ENCODE data around the gene PRKCE.

GRCh38 chr2:45904946-45905631, 253.6 kb downstream of the PRKCE start:
- TF ChIP-seq MAX (IDR thresholded peaks at IDR 0.05; ENCODE audit: insufficient read depth, insufficient read length) (no peak), CTCF (IDR thresholded peaks at IDR 0.05; ENCODE audit: extremely low read depth in 1 of 2, insufficient read depth in 1 of 2, low read depth in 1 of 2, low read length in 2 of 2) (no peak), POLR2A (IDR thresholded peaks at IDR 0.05; ENCODE audit: low read depth, low read length) (no peak)
